Activated CD4-positive, CD25-positive, alpha-beta regulatory T cell treated with anti-CD3 and anti-CD28 coated beads, Interleukin-2, amount 50 U/mL, for 24 hours (primary cell): ENCODE data around the gene PACRG.

ENCODE experiments used
- ATAC-seq, 2 donors: fragments of 150-1000 bp; cut with Tn5 transposase; one replicate each; pipeline ENCODE4 v1.10.0; 2021; ENCODE audit warnings: mild to moderate bottlenecking in 1 of 2, moderate library complexity in 1 of 2

The PACRG gene

DNA sequence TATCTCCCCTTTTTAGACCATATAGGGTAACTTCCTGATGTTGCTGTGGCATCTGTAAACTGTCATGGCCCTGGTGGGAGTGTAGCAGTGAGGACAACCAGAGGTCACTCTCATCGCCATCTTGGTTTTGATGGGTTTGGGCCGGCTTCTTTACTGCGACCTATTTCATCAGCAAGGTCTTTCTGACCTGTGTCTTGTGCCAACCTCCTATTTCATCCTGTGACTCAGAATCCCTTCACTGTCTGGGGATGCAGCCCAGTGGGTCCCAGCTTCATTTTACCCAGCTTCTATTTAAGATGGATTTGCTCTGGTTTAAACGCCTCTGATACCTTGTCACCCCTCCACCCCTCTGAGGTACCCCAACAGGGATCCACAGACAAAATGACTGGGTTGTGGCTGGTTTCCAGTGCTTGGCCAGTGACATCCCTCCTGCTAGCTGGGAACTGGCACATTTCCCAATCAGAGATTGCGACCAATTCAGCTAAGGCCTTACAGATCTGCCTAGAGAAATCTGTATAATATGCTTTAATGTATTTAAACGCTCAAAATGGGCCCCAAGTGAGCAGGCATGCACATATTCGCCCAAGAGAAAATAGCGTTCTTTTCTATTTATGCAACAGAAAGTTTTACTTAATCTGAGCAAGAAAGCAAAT is 371.2 kb downstream of the PACRG start:
- no peak for ATAC-seq

DNA sequence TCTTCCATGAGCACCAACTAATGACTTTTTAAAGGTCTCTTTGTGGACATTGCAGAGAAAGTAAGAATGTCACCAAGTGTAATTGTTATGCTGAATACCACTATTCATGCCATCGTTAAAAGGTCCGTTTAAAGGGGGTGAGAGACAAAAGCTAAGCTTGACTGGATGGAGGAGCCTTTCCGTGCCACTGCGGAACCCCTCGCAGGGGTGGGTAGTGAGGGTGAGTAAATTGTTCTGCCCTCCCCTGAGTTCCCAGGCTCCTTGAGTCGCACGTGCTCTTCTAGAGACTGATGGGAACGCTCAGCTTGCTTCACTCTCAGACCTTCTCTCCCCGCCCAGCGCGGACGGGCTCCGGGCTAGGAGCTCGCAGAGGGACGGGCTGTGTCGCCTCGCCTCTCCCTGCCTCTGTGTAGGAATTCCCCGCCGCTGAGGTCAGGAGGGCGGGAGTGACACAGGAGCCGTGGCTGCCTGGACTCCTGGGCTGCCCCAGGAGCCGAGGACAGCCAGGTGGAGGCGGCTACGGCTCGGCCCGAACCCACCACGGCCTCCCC is 371.9 kb downstream of the PACRG start:
- no peak for ATAC-seq

DNA sequence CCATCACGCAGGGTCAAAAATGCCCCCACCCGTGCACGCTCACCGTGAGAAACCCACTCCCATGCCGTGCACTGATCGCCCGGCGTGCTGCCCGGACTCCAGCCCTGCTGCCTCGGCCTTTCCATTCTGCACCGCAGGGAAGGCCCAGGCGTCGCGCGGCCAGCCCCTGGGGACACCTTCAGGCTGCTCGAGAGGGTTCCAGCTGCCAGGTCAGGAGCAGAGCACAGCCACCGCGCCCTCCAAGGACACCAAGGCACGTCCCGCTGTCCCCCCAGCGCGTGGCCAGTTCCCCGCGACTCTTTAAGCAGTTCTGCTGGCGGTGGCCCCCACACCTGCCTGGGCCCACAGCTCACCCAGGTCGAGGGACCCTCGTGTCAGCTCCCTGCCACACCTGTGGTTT is 372.5 kb downstream of the PACRG start:
- no peak for ATAC-seq

DNA sequence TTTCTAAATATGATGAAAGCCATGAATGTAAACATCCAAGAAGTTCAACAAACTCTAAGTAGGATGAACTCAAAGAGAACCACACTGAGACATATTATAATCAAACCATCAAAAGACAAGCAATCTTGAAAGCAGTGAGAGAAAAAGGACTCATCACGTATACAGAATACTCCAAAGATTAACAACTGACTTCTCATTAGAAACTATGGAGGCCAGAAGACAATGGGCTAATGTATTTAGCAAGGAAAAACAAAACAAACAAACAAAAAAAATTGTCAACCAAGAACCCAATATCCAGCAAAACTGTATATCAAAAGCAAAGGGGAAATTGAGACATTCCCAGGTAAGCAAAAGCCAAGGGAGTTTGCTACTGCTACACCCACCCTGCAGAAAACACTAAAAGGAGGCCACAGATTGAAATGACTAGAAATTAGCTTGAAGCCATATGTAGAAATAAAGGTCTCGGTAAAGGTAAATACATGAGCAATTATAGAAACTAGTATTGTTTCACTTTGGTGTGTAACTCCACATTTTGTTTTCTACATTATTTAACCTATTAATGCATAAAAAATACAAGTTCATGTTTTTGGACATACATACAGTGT is 385.7 kb downstream of the PACRG start:
- ATAC-seq = no peak

DNA sequence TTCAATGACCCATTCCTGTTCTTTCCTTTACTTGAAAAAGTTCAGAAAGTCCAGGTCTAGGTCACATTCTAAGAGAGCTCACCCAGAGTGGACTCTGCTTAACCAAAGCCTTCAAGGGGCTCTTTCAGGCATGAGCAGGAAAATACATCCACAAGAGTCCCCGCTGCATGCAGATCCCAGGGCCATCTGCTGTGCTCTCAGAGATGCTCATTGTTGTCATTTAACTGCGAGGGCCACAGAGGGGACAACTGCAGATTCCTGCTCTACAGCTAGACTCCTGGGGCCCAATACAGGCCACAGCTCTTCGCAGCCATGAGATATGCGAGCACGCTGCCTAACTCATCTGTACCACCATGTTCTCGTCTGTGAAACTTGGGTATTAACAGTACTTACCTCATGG is 391.2 kb downstream of the PACRG start:
- no peak for ATAC-seq

DNA sequence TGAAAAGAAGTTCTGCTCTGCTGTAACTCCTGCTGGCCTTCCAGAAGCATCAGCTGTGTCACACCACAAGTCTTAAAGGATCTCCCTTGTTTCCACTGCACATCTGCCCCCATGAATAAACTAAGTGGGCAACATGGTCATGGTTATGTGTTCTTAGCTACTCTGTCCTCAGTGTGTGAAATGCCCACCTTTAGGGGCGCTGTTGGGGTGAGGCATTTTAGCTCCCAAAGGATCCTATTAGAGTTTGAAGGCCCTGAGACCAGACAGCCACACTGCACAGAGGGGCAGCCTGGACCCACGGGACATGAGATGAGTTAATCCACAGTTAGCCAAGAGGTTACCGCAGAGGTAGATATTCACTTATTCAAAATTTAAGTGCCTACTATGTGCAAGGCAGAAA is 392.4 kb downstream of the PACRG start:
- ATAC-seq = no peak

DNA sequence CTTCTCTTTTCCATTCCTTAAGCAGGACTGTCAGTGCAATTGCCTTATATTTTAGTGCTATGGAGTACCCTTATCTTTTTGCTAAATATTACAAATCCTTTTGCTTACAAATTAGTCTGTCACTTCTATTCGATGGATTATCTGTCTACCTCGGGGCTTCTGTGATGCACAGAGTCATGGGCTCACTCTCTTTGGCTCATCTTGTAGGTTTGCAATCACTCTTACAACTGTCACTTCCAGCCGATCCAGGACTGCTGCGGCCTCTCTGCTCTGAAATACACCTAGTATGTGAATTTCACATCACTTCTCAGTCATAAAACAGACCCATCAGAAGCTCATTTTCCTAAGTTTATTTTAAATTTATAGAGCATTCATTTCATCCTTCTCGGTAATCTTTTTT is 393.5 kb downstream of the PACRG start:
- ATAC-seq = no peak

DNA sequence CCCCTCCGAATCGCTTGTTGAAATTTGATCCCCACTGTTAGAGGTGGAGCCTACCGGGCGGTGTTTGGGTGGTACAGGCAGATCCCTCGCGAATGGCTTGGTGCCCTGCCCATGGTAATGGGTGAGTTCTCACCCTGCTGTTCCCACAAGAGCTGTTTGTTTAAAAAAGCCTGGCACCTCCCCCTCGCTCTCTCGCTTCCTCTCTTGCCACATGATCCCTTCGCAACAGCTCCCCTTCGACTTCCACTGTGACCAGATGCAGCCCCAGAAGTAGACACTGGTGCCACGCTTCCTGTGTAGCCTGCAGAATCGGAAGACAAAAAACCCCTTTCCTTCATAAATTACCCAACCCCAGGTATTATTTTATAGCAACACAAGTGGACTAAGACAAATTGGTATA is 394.6 kb downstream of the PACRG start:
- ATAC-seq = no peak

DNA sequence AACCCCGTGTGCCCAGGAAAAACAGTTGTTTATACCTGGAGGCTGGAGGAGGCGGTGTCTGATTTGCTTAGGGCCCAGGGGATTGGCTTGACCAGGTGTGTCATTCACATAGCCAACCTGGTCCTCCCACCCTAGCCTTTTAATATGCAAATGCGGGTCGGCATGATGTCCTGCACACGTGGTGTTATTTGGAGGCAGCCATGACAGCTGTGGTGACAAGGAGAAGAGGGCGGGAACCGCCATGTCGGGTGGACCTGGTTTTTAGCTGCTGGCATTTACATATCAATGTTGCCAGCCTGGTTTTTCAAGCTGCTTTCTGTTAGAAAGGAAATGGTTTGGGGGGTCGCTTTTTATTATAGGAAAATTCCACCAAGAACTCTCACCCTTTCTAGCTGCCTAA is 395.3 kb downstream of the PACRG start:
- ATAC-seq = no peak

DNA sequence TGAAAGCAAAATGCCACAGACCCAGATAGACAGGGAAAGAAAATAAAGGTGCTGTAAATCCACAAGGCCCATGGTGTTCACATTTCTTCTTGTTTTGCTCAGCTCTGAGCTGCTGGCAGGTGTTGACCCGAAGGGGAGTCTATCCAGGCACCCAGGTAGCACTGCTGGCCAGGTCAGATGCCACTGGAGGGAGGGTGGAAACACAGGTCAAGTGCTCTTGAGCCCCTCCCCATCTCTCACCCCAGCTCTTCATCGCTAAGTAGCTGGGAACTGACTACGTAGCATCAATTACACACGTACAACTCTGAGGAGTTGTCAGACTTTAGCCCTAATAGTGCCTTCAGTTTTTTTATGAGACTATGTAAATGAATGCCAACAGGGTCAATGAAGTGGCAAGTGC is 399.0 kb downstream of the PACRG start:
- no peak for ATAC-seq

DNA sequence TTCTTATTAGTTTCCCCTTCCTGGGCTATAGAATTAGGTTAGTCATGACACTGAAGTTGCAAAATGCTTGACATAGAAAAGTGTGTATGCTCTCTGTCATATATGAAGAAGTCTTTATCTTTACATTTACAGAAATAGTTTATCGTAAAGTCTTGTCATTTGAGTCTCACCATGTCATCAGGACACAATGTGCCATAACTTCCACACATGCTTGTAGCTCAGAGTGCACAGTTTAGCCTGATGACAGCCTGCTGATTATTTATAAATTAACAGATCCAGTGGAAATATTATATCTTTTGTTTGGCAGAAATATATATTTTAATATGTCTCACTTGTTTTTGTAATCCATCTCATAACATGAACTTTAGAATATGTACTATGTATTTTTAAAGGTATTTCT is 399.8 kb downstream of the PACRG start:
- no peak for ATAC-seq

DNA sequence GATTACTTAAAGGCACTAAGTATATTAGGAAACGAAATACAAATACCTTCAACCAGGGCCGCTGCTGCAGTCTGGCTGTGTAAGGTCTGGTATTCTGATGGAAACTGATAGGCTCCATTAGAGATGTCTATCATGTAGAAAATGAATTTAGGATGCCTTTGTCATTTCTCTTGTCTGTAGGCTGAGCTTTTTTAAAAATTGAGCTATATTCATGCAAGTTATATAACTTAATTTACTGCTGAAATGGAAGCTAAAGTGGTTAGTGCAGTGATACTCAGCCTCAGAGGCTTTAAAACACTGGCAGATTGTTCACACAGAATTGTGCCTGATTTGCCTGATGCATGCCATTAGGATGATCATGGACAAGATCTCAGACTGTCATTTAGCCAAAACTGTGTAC is 400.6 kb downstream of the PACRG start:
- ATAC-seq = no peak

DNA sequence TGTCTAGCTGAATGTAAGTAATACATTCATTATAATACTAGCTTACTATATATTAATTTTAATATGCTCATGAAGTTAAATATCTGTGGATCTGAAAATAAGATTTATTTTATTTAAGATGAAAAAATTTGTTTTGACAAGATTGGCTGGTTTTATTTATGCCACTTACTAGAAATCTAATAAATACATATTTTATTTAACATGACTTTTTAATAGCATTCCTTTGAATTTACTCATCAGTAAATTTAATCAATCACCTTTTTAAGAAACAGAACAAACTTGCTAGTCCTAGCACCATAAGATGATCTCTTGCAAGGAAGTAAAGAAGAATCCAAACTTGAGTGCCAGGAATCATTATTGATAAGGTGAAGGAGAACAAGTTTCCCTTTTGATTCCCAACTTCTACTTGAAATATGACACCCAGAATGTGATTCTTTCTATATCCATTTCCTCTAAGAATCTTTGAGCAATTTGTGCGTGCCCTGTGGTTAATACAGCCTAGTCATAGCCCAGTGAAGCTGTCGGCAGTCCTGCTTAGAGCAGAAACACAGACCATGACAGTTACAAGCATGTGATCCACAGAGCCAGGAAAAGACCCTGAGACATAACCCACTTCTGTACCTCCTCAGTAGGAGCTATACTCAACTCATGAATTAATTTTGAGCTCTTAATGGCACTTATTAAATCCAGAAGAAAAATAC is 404.4 kb downstream of the PACRG start:
- no peak for ATAC-seq

DNA sequence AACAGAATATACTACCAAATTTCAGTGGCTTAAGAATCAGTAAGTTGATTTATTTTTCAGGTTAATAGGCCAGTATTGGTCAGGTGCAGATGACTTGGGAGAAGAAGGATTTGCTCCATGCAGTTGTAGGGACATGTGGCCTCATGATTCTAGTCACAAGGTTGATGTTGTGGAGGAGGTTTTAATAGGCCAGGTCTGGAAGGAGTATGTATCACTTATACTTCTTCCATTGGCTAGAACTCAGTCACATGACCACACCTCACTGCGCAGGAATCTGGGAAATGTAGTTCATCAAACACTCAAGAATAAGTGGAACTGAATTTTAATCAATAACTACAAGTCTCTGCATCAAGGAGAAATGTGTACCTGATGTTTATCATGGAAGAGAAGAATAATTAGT is 405.2 kb downstream of the PACRG start:
- no peak for ATAC-seq

DNA sequence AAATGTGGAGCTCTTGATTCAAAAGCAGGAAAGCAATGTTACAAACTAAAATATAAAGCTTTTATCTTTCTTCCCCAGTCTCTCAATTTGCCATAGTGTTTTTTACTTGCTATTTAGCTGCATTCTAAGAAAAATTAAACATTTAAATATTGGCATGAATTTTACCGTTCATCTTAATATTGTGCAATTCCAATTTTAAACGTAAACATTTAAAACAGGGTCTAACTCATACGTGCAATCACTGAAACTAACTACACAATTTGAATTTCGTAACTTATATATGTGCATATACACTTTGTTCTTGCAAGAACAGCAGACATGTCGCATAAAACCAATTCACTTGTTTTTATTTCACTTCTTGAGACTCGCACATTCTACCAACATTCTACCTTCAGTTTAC is 405.9 kb downstream of the PACRG start:
- ATAC-seq = no peak

DNA sequence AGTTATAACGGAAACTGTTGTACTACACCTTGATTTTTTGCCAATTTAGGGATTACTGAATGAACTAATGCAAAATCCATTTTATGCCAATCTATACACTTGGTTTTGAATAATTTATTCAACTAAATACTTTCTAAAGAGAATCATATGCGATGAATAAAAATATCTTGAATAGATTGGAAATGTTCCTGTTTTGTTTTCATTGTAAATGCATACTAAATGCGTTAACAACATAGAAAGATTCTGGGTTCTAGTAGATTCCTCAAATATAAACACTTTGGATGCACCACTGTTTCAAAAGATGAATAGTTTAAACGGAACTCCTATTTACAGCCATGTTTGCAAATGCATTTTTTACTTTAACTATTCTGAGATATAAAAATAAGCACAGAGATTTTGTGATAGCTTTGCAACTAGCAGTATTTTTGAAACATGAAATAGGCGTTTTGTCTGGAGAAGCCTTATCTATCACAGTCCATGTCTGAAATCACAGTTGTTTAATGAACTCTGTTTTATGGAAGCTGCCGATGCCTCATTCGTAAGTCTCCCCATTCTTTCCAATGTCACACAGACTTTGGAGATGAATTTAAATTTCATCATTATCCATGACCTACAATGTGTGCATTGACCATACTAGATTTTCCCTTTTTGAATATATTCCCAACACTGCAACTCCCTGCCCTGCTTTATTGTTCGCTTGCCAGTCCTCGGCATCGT is 409.1 kb downstream of the PACRG start:
- no peak for ATAC-seq

DNA sequence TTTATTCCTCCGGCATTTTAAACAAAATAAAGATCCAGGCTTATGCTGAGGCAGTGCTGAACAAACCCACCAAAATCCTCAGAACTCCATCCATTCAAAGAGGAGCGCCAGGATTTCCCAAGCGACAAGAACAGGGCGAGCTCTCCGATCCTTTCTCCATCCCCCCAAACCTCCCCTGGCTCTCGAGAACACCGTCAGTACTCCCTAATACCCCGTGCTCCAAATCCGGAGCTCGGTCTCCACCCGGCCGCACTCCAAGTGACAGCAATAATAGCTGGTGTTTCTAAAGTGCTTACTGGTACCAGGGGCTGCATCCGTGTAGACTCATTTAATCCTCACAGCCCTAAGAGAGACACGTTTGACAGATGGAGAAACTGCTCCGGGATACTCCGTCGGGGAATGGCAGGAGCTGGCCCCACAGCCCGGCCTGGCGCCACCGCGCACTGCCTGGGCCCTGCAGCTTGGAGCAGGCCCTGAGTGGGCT is 409.7 kb downstream of the PACRG start:
- ATAC-seq = no peak

DNA sequence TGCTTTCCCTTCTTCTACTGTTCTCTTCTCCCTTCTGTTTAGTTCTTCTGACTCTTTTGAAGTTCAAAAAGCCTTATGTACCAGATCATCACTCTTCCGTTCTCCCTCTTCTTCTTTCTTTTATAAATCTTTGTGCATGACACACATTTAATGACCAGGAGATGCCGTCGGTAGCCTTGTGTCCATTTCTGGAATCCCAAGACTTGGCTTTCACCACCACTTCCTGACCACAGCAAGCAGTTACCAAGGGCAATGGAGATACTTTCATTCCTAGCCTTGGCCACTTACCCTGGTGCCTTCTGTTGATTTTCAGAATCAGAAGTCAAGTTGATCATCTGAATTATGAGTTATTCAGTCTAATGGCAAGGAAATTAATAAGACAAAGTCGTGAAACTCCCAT is 418.3 kb downstream of the PACRG start:
- ATAC-seq = no peak

DNA sequence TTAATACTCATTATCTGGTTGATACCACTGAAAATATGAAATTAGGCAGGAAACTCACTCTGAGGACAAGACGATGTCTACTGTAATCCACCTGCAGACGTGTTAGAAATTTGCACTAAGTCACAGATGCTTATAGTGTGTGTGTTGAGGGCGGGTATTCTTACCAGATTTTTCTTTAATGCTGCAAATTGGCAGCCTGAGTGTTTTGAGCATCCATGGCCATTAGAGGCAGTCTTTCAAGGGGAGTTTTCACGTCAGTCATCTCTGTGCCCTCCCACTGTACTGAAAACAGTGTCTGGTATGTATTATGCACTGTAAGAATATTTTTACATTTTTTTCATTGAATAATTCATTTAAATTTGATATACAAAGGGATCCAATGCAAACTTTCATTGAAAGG is 420.2 kb downstream of the PACRG start:
- no peak for ATAC-seq

DNA sequence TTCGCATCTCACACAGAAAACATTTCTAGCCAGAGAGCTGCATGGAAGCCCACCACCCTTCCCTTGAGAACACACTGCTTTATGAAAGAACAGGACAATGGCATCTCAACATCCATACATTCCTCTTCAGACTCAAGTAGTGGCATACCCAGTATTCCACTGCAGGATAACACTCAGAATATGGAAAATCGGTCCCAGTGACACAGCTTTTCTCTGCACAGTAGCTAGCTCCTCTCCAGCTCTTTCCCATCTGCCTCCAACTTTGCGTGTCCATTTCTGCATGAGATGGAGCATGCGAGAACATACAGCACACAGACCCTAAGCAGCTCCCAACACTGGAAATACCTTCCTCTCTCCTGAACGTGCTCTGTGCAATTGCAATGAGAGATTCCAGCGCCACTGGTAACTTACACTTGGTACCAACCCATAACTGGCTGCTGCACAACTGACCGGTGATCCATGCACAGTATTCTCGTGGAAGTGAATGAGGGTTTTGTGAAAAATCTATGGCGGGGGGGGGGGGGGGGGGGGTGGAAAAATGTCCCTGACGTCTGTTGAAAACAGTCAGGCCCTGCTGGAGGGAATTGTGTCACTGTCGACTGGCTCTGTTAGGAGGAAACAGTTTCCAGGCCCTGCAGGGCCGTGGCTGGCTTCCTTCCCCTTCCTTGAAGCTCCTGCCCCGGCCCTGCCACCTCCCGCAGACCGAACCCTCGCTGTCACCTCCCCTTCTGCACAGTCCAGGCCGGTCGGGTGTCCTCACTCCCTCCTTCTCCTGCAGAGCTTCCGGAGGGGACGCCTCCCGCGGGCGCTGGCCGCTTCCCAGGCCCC is 420.9 kb downstream of the PACRG start:
- ATAC-seq = no peak

DNA sequence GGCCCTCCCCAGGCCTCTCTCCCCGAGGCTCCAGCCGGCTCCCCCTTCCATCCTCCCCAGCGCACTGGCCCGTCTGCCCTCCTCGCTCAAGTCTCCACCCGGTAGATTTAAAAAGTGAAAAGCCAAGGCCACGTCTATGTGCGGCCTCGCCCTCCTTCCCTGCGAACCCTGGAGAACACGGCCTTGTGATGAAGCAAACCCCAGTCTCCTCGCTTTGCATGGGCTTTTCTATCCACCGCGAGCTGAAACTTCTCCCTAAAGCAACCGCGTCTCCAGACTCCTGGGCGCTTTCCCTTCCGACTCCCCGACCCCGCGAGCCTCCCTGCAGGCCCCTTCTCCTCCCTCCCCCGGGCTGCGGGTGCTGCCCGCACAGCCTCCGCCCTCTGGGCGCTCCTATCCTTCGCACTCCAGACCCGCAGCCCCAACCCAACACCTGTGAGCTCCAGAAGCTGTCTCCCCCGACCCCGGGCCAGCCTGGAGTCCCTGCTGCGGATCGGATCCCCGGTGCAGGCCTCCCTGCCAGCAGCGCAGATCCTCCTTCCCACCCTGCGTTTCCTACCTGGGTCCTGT is 421.6 kb downstream of the PACRG start:
- no peak for ATAC-seq

DNA sequence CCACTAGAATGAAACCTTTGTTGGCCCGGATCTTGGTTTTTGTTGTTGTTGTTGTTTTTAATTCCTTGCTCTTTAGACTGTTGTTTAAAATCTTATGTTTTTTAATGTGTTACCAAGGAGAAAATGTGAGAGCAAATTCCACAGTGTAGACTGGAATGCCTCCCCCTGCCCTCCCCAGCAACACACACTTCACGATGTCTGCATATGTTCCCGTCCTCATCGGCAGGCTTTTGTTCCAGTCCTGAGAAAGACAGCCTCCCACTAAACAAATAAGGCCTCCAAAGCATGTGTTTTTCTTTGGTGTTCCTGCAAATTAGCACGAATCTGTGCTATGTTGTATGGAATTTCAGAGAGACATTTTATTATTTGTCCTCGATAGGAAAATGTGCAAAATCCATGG is 423.4 kb downstream of the PACRG start:
- no peak for ATAC-seq
